Neural cell (in vitro differentiated cells): ENCODE data around the gene MAIP1.

Source experiments
- CTCF ChIP-seq: fragments of 450-650 bp; IDR thresholded peaks from 2 replicates; pipeline ENCODE4 v1.5.1; 2014; ENCODE audit warnings: antibody characterized with exemption, mild to moderate bottlenecking, moderate library complexity; ENCODE audit not compliant: poor library complexity, severe bottlenecking
- EZH2 ChIP-seq: fragments of 200-600, 300-800 bp; shearing (Covaris generic), sonication (generic); IDR thresholded peaks from 2 replicates; pipeline ENCODE4 v1.6.1; 2014; ENCODE audit warnings: antibody characterized with exemption, low read length, borderline replicate concordance, mild to moderate bottlenecking; ENCODE audit not compliant: insufficient read depth, poor library complexity, severe bottlenecking
- POLR2AphosphoS5 ChIP-seq: IDR thresholded peaks from 2 replicates; pipeline ENCODE4 v1.6.1; 2012
- RAD21 ChIP-seq: fragments of 450-650 bp; conservative IDR thresholded peaks from 2 replicates; pipeline ENCODE4 v1.6.1; 2014; ENCODE audit warnings: antibody characterized with exemption, mild to moderate bottlenecking, moderate library complexity
- REST ChIP-seq: IDR thresholded peaks from 2 replicates; pipeline ENCODE4 v1.6.1; 2012; ENCODE audit warnings: borderline replicate concordance
- SMC3 ChIP-seq: fragments of 450-650 bp; conservative IDR thresholded peaks from 2 replicates; pipeline ENCODE4 v1.6.1; 2014; ENCODE audit warnings: antibody characterized with exemption, mild to moderate bottlenecking, moderate library complexity; ENCODE audit not compliant: poor library complexity
- TAF1 ChIP-seq: IDR thresholded peaks from 2 replicates; pipeline ENCODE4 v1.6.1; 2012; ENCODE audit warnings: low read depth

- TF ChIP-seq POLR2AphosphoS5 = no peak
- TF ChIP-seq TAF1 = no peak
- TF ChIP-seq CTCF = no peak
- no peak for TF ChIP-seq RAD21
- no peak for TF ChIP-seq EZH2
- no peak for TF ChIP-seq SMC3
- no peak for TF ChIP-seq REST
These were observed 27.2 kb upstream of the MAIP1 start for GRCh38 chr2:199928226-199928625.
